ENCODE results near the gene HOXA9.

DNA sequence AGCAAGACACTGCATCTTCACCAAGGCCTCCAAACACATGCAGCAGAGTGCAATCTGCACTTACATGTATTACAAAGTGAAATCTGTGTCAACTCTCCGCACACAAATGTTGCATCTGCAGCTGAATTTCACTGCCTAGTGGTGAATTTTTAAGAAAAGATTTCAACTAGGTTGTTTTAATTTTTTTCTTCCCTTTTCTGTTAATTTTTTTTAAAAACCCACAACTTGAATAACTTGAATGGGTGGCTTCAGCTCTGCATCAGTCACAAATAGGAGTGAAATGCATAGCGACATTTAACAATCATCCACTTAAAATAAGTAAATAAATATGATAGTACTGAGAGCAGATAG lies 28.6 kb upstream of the HOXA9 start:
- TF ChIP-seq POLR2A (IDR thresholded peaks at IDR 0.05): no peak
- TF ChIP-seq POLR2AphosphoS5 (IDR thresholded peaks at IDR 0.05): no peak
